IMR-90 (cell line): Measurements from ENCODE around the gene BRIP1.

ENCODE experiments used
- BHLHE40 ChIP-seq: fragments of 150-350 bp; IDR thresholded peaks from 2 replicates; pipeline ENCODE4 v1.6.1; 2016; ENCODE audit warnings: mild to moderate bottlenecking, low read depth, low read length
- CEBPB ChIP-seq: IDR thresholded peaks from 2 replicates; pipeline ENCODE4 v1.6.1; 2012; ENCODE audit warnings: low read depth, low read length, improper control_type of control experiment
- CHD1 ChIP-seq: IDR thresholded peaks from 2 replicates; pipeline ENCODE4 v1.6.1; 2012; ENCODE audit warnings: low read depth, low read length, improper control_type of control experiment
- FOS ChIP-seq: fragments of 150-350 bp; IDR thresholded peaks from 2 replicates; pipeline ENCODE4 v1.6.1; 2016; ENCODE audit warnings: low read depth, low read length
- MAZ ChIP-seq: IDR thresholded peaks from 2 replicates; pipeline ENCODE4 v1.6.1; 2012; ENCODE audit warnings: low read depth, mild to moderate bottlenecking, low read length, improper control_type of control experiment, moderate library complexity, borderline replicate concordance
- MXI1 ChIP-seq: IDR thresholded peaks from 2 replicates; pipeline ENCODE4 v1.6.1; 2012; ENCODE audit warnings: low read depth, mild to moderate bottlenecking, low read length, moderate library complexity, borderline replicate concordance
- NFE2L2 ChIP-seq: fragments of 150-350 bp; IDR thresholded peaks from 2 replicates; pipeline ENCODE4 v1.6.1; 2016; ENCODE audit warnings: low read depth, mild to moderate bottlenecking, low read length
- POLR2A ChIP-seq: IDR thresholded peaks from 2 replicates; pipeline ENCODE4 v1.6.1; 2012; ENCODE audit warnings: mild to moderate bottlenecking, low read depth, low read length
- RAD21 ChIP-seq: IDR thresholded peaks from 2 replicates; pipeline ENCODE4 v1.6.1; 2012; ENCODE audit warnings: low read length, improper control_type of control experiment
- RCOR1 ChIP-seq: IDR thresholded peaks from 2 replicates; pipeline ENCODE4 v1.6.1; 2012; ENCODE audit warnings: mild to moderate bottlenecking, low read length, improper control_type of control experiment; ENCODE audit not compliant: insufficient replicate concordance
- RFX5 ChIP-seq: IDR thresholded peaks from 2 replicates; pipeline ENCODE4 v1.8.0; 2012; ENCODE audit warnings: low read depth, mild to moderate bottlenecking, low read length, moderate library complexity
- TF ChIP-seq, protein P1 (sequence below): conservative IDR thresholded peaks from 2 replicates; pipeline ENCODE4 v1.5.1; 2012; ENCODE audit warnings: mild to moderate bottlenecking, low read depth, low read length, improper control_type of control experiment

GRCh38 chr17:61657338-61657737 lies 206.0 kb downstream of the BRIP1 start:
- TF ChIP-seq, protein P1, sequence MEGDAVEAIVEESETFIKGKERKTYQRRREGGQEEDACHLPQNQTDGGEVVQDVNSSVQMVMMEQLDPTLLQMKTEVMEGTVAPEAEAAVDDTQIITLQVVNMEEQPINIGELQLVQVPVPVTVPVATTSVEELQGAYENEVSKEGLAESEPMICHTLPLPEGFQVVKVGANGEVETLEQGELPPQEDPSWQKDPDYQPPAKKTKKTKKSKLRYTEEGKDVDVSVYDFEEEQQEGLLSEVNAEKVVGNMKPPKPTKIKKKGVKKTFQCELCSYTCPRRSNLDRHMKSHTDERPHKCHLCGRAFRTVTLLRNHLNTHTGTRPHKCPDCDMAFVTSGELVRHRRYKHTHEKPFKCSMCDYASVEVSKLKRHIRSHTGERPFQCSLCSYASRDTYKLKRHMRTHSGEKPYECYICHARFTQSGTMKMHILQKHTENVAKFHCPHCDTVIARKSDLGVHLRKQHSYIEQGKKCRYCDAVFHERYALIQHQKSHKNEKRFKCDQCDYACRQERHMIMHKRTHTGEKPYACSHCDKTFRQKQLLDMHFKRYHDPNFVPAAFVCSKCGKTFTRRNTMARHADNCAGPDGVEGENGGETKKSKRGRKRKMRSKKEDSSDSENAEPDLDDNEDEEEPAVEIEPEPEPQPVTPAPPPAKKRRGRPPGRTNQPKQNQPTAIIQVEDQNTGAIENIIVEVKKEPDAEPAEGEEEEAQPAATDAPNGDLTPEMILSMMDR: no peak
- no peak for TF ChIP-seq RFX5
- TF ChIP-seq NFE2L2: no peak
- TF ChIP-seq RCOR1: no peak
- TF ChIP-seq POLR2A: no peak
- TF ChIP-seq FOS: no peak
- no peak for TF ChIP-seq MAZ
- TF ChIP-seq CHD1: no peak
- no peak for TF ChIP-seq BHLHE40
- no peak for TF ChIP-seq RAD21
- no peak for TF ChIP-seq CEBPB
- TF ChIP-seq MXI1: no peak
